Neural cell (in vitro differentiated cells): ENCODE results near the gene MMP24OS. TPM values are rescaled to one million over a fixed set of nuclear protein-coding genes. Genes with fewer than 3 reads are reported as not detected.

Experiments
- H2AFZ ChIP-seq: fragments of 200-600, 300-800 bp; sonication (generic), shearing (Covaris generic); 2 replicates; pipeline ENCODE4 v1.6.0; 2014; ENCODE audit warnings: low read depth, mild to moderate bottlenecking, antibody characterized with exemption, low read length, moderate library complexity
- H3F3A ChIP-seq: fragments of 200-600 bp; shearing (Covaris generic); 2 replicates; pipeline ENCODE4 v1.6.1; 2016; ENCODE audit warnings: mild to moderate bottlenecking, moderate library complexity, mixed read lengths, antibody characterized with exemption, low read length; ENCODE audit not compliant: insufficient read depth, poor library complexity, severe bottlenecking
- H3K27ac ChIP-seq: fragments of 200-600, 300-800 bp; sonication (generic), shearing (Covaris generic); 2 replicates; pipeline ENCODE4 v1.5.1; 2014; ENCODE audit warnings: mild to moderate bottlenecking, low read length, moderate library complexity
- H3K27me3 ChIP-seq: fragments of 300-800, 200-600 bp; sonication (generic), shearing (Covaris generic); 2 replicates; pipeline ENCODE4 v1.6.0; 2014; ENCODE audit warnings: mild to moderate bottlenecking, low read depth, low read length, moderate library complexity; ENCODE audit not compliant: insufficient read depth
- H3K36me3 ChIP-seq: fragments of 300-800, 200-600 bp; sonication (generic), shearing (Covaris generic); 2 replicates; pipeline ENCODE4 v1.5.1; 2014; ENCODE audit warnings: mild to moderate bottlenecking, antibody characterized with exemption, low read length, moderate library complexity; ENCODE audit not compliant: insufficient read depth
- H3K4me2 ChIP-seq: fragments of 300-800, 200-600 bp; sonication (generic), shearing (Covaris generic); 2 replicates; pipeline ENCODE4 v1.6.0; 2014; ENCODE audit warnings: mild to moderate bottlenecking, low read length
- H3K4me3 ChIP-seq: fragments of 300-800, 200-600 bp; sonication (generic), shearing (Covaris generic); 2 replicates; pipeline ENCODE4 v1.5.1; 2014; ENCODE audit warnings: mild to moderate bottlenecking, low read length, moderate library complexity
- H3K79me2 ChIP-seq: fragments of 200-600 bp; shearing (Covaris generic); replicated peaks from 2 replicates; pipeline ENCODE4 v1.6.0; 2014; ENCODE audit warnings: mild to moderate bottlenecking, low read length, moderate library complexity; ENCODE audit not compliant: insufficient read depth
- H3K9ac ChIP-seq: fragments of 300-800, 200-600 bp; sonication (generic), shearing (Covaris generic); 2 replicates; pipeline ENCODE4 v1.6.1; 2016; ENCODE audit warnings: mild to moderate bottlenecking, low read length, mixed read lengths
- H3K9me2 ChIP-seq: fragments of 200-600 bp; shearing (Covaris generic); 2 replicates; pipeline ENCODE4 v1.6.1; 2016; ENCODE audit warnings: mild to moderate bottlenecking, low read length, mixed read lengths; ENCODE audit not compliant: insufficient read depth
- H3K9me3 ChIP-seq: fragments of 200-600, 300-800 bp; sonication (generic), shearing (Covaris generic); 2 replicates; pipeline ENCODE4 v1.6.1; 2016; ENCODE audit warnings: mild to moderate bottlenecking, mixed run types, low read length, moderate library complexity, mixed read lengths
- H4K20me1 ChIP-seq: fragments of 200-600 bp; shearing (Covaris generic); 2 replicates; pipeline ENCODE4 v1.6.1; 2016; ENCODE audit warnings: mild to moderate bottlenecking, mixed run types; ENCODE audit not compliant: insufficient read depth
- EP300 ChIP-seq: fragments of 450-650 bp; conservative IDR thresholded peaks from 2 replicates; pipeline ENCODE4 v1.6.1; 2014; ENCODE audit warnings: antibody characterized with exemption, mild to moderate bottlenecking, moderate library complexity; ENCODE audit not compliant: poor library complexity, severe bottlenecking
- EZH2 ChIP-seq: fragments of 200-600, 300-800 bp; shearing (Covaris generic), sonication (generic); IDR thresholded peaks from 2 replicates; pipeline ENCODE4 v1.6.1; 2014; ENCODE audit warnings: antibody characterized with exemption, low read length, borderline replicate concordance, mild to moderate bottlenecking; ENCODE audit not compliant: insufficient read depth, poor library complexity, severe bottlenecking
- MXI1 ChIP-seq: fragments of 450-650 bp; conservative IDR thresholded peaks from 2 replicates; pipeline ENCODE4 v1.6.1; 2014; ENCODE audit warnings: antibody characterized with exemption, mild to moderate bottlenecking; ENCODE audit not compliant: poor library complexity, severe bottlenecking
- POLR2AphosphoS5 ChIP-seq: IDR thresholded peaks from 2 replicates; pipeline ENCODE4 v1.6.1; 2012
- RAD21 ChIP-seq: fragments of 450-650 bp; conservative IDR thresholded peaks from 2 replicates; pipeline ENCODE4 v1.6.1; 2014; ENCODE audit warnings: antibody characterized with exemption, mild to moderate bottlenecking, moderate library complexity
- SMC3 ChIP-seq: fragments of 450-650 bp; conservative IDR thresholded peaks from 2 replicates; pipeline ENCODE4 v1.6.1; 2014; ENCODE audit warnings: antibody characterized with exemption, mild to moderate bottlenecking, moderate library complexity; ENCODE audit not compliant: poor library complexity
- TAF1 ChIP-seq: IDR thresholded peaks from 2 replicates; pipeline ENCODE4 v1.6.1; 2012; ENCODE audit warnings: low read depth
- polyA plus RNA-seq: library from polyadenylated mRNA; depleted of rRNA; stranded (reverse); fragments of >200 nt; gene quantifications from 2 replicates; pipeline ENCODE4 v1.2.3, GENCODE V29; 2014
- TF ChIP-seq, protein P1 (sequence below): fragments of 450-650 bp; IDR thresholded peaks from 2 replicates; pipeline ENCODE4 v1.5.1; 2014; ENCODE audit warnings: antibody characterized with exemption, mild to moderate bottlenecking, moderate library complexity; ENCODE audit not compliant: poor library complexity, severe bottlenecking
- TF ChIP-seq, protein P2 (sequence below): IDR thresholded peaks from 2 replicates; pipeline ENCODE4 v1.6.1; 2012; ENCODE audit warnings: borderline replicate concordance

The MMP24OS gene
- polyA plus RNA-seq, 1 donor from 2014 or later, result 7.7 TPM

DNA sequence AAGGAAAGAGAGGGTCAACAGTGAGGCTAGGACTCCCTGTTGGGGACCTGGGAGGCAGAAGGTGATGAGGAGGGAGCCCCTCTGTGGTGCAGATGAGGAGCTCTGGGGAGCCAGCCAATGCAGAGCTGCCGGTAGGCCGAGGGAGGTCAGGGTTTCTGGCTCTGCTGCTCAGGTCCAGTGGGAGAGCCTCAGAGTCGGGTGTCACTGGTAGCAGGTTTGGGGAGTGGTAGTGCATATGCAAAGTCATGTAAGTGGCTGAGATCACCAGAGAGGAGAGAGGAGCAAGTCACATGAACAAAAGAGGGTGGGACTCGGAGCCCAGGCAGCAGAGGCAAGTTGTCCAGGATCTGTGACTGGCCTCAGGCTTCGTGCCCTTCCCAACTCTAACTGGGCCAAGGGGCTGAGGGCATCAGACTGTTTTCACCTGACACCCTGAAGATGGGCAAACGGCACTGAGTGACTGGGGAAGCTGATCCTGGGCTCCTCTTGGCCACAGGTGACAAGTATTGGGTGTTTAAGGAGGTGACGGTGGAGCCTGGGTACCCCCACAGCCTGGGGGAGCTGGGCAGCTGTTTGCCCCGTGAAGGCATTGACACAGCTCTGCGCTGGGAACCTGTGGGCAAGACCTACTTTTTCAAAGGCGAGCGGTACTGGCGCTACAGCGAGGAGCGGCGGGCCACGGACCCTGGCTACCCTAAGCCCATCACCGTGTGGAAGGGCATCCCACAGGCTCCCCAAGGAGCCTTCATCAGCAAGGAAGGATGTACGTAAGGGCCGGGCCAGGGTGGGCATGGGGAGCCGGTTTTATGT, 6.6 kb downstream of the MMP24OS start:
- H3K4me2 ChIP-seq, result no peak overlapping the region
- no peaks in the 10 kb centered on the region for H3K9me2 ChIP-seq
- no peaks in the 10 kb centered on the region for H3K36me3 ChIP-seq
- TF ChIP-seq SMC3 (no peak), TAF1 (no peak), RAD21 (no peak), EP300 (no peak), POLR2AphosphoS5 (no peak), EZH2 (no peak), MXI1 (no peak)
- TF ChIP-seq, protein P1, sequence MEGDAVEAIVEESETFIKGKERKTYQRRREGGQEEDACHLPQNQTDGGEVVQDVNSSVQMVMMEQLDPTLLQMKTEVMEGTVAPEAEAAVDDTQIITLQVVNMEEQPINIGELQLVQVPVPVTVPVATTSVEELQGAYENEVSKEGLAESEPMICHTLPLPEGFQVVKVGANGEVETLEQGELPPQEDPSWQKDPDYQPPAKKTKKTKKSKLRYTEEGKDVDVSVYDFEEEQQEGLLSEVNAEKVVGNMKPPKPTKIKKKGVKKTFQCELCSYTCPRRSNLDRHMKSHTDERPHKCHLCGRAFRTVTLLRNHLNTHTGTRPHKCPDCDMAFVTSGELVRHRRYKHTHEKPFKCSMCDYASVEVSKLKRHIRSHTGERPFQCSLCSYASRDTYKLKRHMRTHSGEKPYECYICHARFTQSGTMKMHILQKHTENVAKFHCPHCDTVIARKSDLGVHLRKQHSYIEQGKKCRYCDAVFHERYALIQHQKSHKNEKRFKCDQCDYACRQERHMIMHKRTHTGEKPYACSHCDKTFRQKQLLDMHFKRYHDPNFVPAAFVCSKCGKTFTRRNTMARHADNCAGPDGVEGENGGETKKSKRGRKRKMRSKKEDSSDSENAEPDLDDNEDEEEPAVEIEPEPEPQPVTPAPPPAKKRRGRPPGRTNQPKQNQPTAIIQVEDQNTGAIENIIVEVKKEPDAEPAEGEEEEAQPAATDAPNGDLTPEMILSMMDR, result no peak
- TF ChIP-seq, protein P2, sequence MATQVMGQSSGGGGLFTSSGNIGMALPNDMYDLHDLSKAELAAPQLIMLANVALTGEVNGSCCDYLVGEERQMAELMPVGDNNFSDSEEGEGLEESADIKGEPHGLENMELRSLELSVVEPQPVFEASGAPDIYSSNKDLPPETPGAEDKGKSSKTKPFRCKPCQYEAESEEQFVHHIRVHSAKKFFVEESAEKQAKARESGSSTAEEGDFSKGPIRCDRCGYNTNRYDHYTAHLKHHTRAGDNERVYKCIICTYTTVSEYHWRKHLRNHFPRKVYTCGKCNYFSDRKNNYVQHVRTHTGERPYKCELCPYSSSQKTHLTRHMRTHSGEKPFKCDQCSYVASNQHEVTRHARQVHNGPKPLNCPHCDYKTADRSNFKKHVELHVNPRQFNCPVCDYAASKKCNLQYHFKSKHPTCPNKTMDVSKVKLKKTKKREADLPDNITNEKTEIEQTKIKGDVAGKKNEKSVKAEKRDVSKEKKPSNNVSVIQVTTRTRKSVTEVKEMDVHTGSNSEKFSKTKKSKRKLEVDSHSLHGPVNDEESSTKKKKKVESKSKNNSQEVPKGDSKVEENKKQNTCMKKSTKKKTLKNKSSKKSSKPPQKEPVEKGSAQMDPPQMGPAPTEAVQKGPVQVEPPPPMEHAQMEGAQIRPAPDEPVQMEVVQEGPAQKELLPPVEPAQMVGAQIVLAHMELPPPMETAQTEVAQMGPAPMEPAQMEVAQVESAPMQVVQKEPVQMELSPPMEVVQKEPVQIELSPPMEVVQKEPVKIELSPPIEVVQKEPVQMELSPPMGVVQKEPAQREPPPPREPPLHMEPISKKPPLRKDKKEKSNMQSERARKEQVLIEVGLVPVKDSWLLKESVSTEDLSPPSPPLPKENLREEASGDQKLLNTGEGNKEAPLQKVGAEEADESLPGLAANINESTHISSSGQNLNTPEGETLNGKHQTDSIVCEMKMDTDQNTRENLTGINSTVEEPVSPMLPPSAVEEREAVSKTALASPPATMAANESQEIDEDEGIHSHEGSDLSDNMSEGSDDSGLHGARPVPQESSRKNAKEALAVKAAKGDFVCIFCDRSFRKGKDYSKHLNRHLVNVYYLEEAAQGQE, result no peak
- no peaks in the 10 kb centered on the region for H3K79me2 ChIP-seq
- H3K27ac ChIP-seq, result no peak overlapping the region
- no peaks in the 10 kb centered on the region for H4K20me1 ChIP-seq
- no peaks in the 10 kb centered on the region for H3F3A ChIP-seq
- H3K9ac ChIP-seq, result no peak overlapping the region
- H3K9me3 ChIP-seq, result no peaks in the 10 kb centered on the region
- no peak overlapping the region for H2AFZ ChIP-seq
- no peak overlapping the region for H3K4me3 ChIP-seq
- H3K27me3 ChIP-seq, result no peaks in the 10 kb centered on the region

DNA sequence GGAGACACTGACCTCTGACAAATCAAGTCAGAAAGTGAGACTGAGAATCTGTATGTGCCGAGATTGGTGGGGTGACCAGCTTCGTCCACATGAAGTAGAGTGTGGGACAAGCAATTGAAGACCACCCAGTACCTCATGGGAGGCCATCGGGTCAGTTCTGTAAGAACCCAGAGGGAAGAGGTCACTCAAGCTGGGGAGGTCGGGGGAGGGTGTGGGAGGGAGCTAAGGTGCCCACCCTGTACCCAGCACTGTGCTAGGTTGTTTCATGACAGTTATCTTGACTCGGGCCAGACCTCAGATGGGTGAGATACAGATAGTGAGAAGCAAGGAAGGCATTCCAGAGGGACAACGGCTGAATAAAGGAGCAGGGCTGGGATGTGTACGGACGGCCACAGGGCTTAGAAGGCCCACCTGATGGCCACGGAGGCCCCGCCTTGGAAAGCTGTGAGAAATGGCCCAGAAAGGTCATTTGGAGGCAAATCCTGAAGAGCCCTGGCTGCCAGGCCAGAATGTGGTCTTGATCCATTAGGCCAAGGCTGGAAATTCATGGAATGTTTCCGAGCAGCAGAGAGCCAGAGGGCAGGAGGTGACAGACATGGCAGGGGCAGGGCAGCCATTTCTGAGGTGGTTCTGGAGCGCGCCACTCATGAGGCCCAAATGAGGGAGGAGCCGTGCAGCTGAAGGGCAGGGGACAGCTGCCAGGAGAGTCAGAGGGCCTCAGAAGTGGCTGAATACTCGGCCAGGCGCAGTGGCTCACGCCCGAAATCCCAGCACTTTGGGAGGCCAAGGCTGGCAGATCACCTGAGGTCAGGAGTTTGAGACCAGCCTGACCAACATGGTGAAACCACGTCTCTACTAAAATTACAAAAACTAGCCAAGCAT, 7.7 kb downstream of the MMP24OS start:
- H3F3A ChIP-seq, result no peaks in the 10 kb centered on the region
- H3K4me3 ChIP-seq, result no peak overlapping the region
- no peaks in the 10 kb centered on the region for H3K36me3 ChIP-seq
- no peaks in the 10 kb centered on the region for H3K9me3 ChIP-seq
- TF ChIP-seq RAD21 (no peak), TAF1 (no peak), SMC3 (no peak), MXI1 (no peak)
- TF ChIP-seq, protein P1, result no peak
- TF ChIP-seq, protein P2, result no peak
- H3K79me2 ChIP-seq, result no peaks in the 10 kb centered on the region
- H3K9ac ChIP-seq, result no peak overlapping the region
- no peaks in the 10 kb centered on the region for H4K20me1 ChIP-seq
- no peak overlapping the region for H2AFZ ChIP-seq
- no peak overlapping the region for H3K4me2 ChIP-seq
- H3K27me3 ChIP-seq, result no peaks in the 10 kb centered on the region
- no peak overlapping the region for H3K27ac ChIP-seq
- H3K9me2 ChIP-seq, result no peaks in the 10 kb centered on the region
